ENCODE results near the gene PKDCC. TPM values are rescaled to one million over a fixed set of nuclear protein-coding genes. Genes with fewer than 3 reads are reported as not detected.

Gene PKDCC
- total and polyA plus RNA-seq, 3 donors from 2014 or later: 86.0 to 122 (median 121) TPM

GRCh38 chr2:42067521-42067920 lies 19.7 kb downstream of the PKDCC start:
- Histone ChIP-seq H3K4me3 (no peak overlapping the region), H3K27ac (no peak overlapping the region), H3K4me1 (peaks cover 32% of the 10 kb centered on the region), H3K36me3 (ENCODE audit: low read depth, missing control alignments) (no peaks in the 10 kb centered on the region), H3K9me3 (no peaks in the 10 kb centered on the region), H3K27me3 (no peaks in the 10 kb centered on the region)
- no peak for DNase-seq
- intact Hi-C loops (cut with DNase I; ENCODE audit: low total_unique reads): no loop called here
- 89 to 92% methylated on average over 8 of the region's 8 CpGs for WGBS, 2 donors
- TF ChIP-seq CTCF (IDR thresholded peaks at IDR 0.05): no peak
- no peak for TF ChIP-seq POLR2A (IDR thresholded peaks at IDR 0.05)

GRCh38 chr2:42068571-42069178 lies 20.9 kb downstream of the PKDCC start:
- no peaks in the 10 kb centered on the region for H3K9me3 ChIP-seq
- no peak overlapping the region for H3K4me3 ChIP-seq
- H3K4me1 ChIP-seq: peaks cover 34% of the 10 kb centered on the region
- intact Hi-C loops (cut with DNase I; ENCODE audit: low total_unique reads): no loop called here
- no peaks in the 10 kb centered on the region for H3K27me3 ChIP-seq
- DNase-seq: no peak
- WGBS, 2 donors: 83 to 88% methylated on average over 13 of the region's 13 CpGs
- H3K36me3 ChIP-seq (ENCODE audit: low read depth, missing control alignments): no peaks in the 10 kb centered on the region
- H3K27ac ChIP-seq: no peak overlapping the region
- TF ChIP-seq POLR2A (IDR thresholded peaks at IDR 0.05) (no peak), CTCF (IDR thresholded peaks at IDR 0.05) (no peak)

GRCh38 chr2:42069568-42069967 lies 21.7 kb downstream of the PKDCC start:
- WGBS, 2 donors: 57 to 64% methylated on average over 2 of the region's 2 CpGs
- Histone ChIP-seq H3K4me3 (no peak overlapping the region), H3K4me1 (peaks cover 28% of the 10 kb centered on the region), H3K9me3 (no peaks in the 10 kb centered on the region), H3K27me3 (no peaks in the 10 kb centered on the region), H3K36me3 (ENCODE audit: low read depth, missing control alignments) (no peaks in the 10 kb centered on the region), H3K27ac (no peak overlapping the region)
- DNase-seq: no peak
- intact Hi-C loops (cut with DNase I; ENCODE audit: low total_unique reads): no loop called here
- TF ChIP-seq POLR2A (IDR thresholded peaks at IDR 0.05) (no peak), CTCF (IDR thresholded peaks at IDR 0.05) (no peak)

GRCh38 chr2:42071791-42072190 lies 24.0 kb downstream of the PKDCC start:
- Histone ChIP-seq H3K27me3 (no peaks in the 10 kb centered on the region), H3K9me3 (no peaks in the 10 kb centered on the region), H3K4me3 (no peak overlapping the region), H3K4me1 (peaks cover 28% of the 10 kb centered on the region), H3K27ac (peak overlapping the region in 1 of 2 donors; percentile 4), H3K36me3 (ENCODE audit: low read depth, missing control alignments) (no peaks in the 10 kb centered on the region)
- intact Hi-C loops (cut with DNase I; ENCODE audit: low total_unique reads): no loop called here
- 52 to 79% methylated on average over 4 of the region's 4 CpGs for WGBS, 2 donors
- TF ChIP-seq CTCF (IDR thresholded peaks at IDR 0.05): no peak
- no peak for TF ChIP-seq POLR2A (IDR thresholded peaks at IDR 0.05)
- no peak for DNase-seq

All from testis (tissue), 3 donors.